ENCODE results near the gene ETS1.

The ETS1 gene

GRCh38 chr11:128468111-128468510 is 119.2 kb downstream of the ETS1 start:
- H3K4me1 ChIP-seq (ENCODE audit: low read depth, poor library complexity, severe bottlenecking) = peaks cover 73% of the 10 kb centered on the region
- H3K27ac ChIP-seq = peak overlapping the region; percentile 81
- H3K79me2 ChIP-seq (ENCODE audit: insufficient read depth, low read depth) = peaks cover 28% of the 10 kb centered on the region; the same call in 1 of the 2 replicates
- H3K36me3 ChIP-seq (ENCODE audit: insufficient read depth) = peaks cover 3% of the 10 kb centered on the region; the same call in 1 of the 2 replicates
- no peak overlapping the region for H3K4me3 ChIP-seq (IDR thresholded peaks at IDR 0.05; ENCODE audit: insufficient read depth, low read depth, low read length)
- no peak overlapping the region for H2AFZ ChIP-seq (ENCODE audit: low read depth)
- no peaks in the 10 kb centered on the region for H3K27me3 ChIP-seq (ENCODE audit: insufficient read depth, low read depth)
- no peak for TF ChIP-seq CTCF (conservative IDR thresholded peaks at IDR 0.05; ENCODE audit: low read depth, low read length)
- no peaks in the 10 kb centered on the region for H4K20me1 ChIP-seq (ENCODE audit: insufficient read depth)
- peak overlapping the region; percentile 14; the same call in 1 of the 2 replicates for H3K9ac ChIP-seq
- H3K4me2 ChIP-seq = peak overlapping the region; percentile 93

GRCh38 chr11:128467610-128468041 is 119.7 kb downstream of the ETS1 start:
- no peak overlapping the region for H2AFZ ChIP-seq (ENCODE audit: low read depth)
- H3K36me3 ChIP-seq (ENCODE audit: insufficient read depth) = peaks cover 6% of the 10 kb centered on the region; the same call in 1 of the 2 replicates
- H3K4me2 ChIP-seq = peak overlapping the region; percentile 93
- no peak for TF ChIP-seq CTCF (conservative IDR thresholded peaks at IDR 0.05; ENCODE audit: low read depth, low read length)
- H3K27ac ChIP-seq = peak overlapping the region; percentile 81; the same call in 1 of the 2 replicates
- peaks cover 68% of the 10 kb centered on the region for H3K4me1 ChIP-seq (ENCODE audit: low read depth, poor library complexity, severe bottlenecking)
- no peaks in the 10 kb centered on the region for H3K27me3 ChIP-seq (ENCODE audit: insufficient read depth, low read depth)
- H3K4me3 ChIP-seq (IDR thresholded peaks at IDR 0.05; ENCODE audit: insufficient read depth, low read depth, low read length) = no peak overlapping the region
- peaks cover 28% of the 10 kb centered on the region; the same call in 1 of the 2 replicates for H3K79me2 ChIP-seq (ENCODE audit: insufficient read depth, low read depth)
- H4K20me1 ChIP-seq (ENCODE audit: insufficient read depth) = no peaks in the 10 kb centered on the region
- no peak overlapping the region; the same call in 1 of the 2 replicates for H3K9ac ChIP-seq

- Histone ChIP-seq H3K79me2 (ENCODE audit: insufficient read depth, low read depth) (peaks cover 26% of the 10 kb centered on the region; the same call in 1 of the 2 replicates), H3K4me1 (ENCODE audit: low read depth, poor library complexity, severe bottlenecking) (peaks cover 62% of the 10 kb centered on the region), H3K4me2 (peak overlapping the region; percentile 93; the same call in 1 of the 2 replicates)
These were observed 120.3 kb downstream of the ETS1 start for GRCh38 chr11:128467041-128467440.

GRCh38 chr11:128465946-128466705 is 121.2 kb downstream of the ETS1 start:
- H3K4me1 ChIP-seq (ENCODE audit: low read depth, poor library complexity, severe bottlenecking) = peaks cover 53% of the 10 kb centered on the region
- H2AFZ ChIP-seq (ENCODE audit: low read depth) = no peak overlapping the region
- TF ChIP-seq CTCF (conservative IDR thresholded peaks at IDR 0.05; ENCODE audit: low read depth, low read length) = no peak
- no peak overlapping the region for H3K27ac ChIP-seq
- H4K20me1 ChIP-seq (ENCODE audit: insufficient read depth) = no peaks in the 10 kb centered on the region
- peaks cover 24% of the 10 kb centered on the region; the same call in 1 of the 2 replicates for H3K79me2 ChIP-seq (ENCODE audit: insufficient read depth, low read depth)
- peaks cover 7% of the 10 kb centered on the region; the same call in 1 of the 2 replicates for H3K36me3 ChIP-seq (ENCODE audit: insufficient read depth)
- H3K9ac ChIP-seq = no peak overlapping the region
- no peaks in the 10 kb centered on the region for H3K27me3 ChIP-seq (ENCODE audit: insufficient read depth, low read depth)
- H3K4me3 ChIP-seq (IDR thresholded peaks at IDR 0.05; ENCODE audit: insufficient read depth, low read depth, low read length) = no peak overlapping the region
- no peak overlapping the region for H3K4me2 ChIP-seq

More at GRCh38 chr11:128467041-128467440, 120.3 kb downstream of the ETS1 start:
- no peak overlapping the region for H3K27ac ChIP-seq
- H2AFZ ChIP-seq (ENCODE audit: low read depth) = no peak overlapping the region
- no peak overlapping the region for H3K4me3 ChIP-seq (IDR thresholded peaks at IDR 0.05; ENCODE audit: insufficient read depth, low read depth, low read length)
- no peak overlapping the region for H3K9ac ChIP-seq
- no peak for TF ChIP-seq CTCF (conservative IDR thresholded peaks at IDR 0.05; ENCODE audit: low read depth, low read length)
- H4K20me1 ChIP-seq (ENCODE audit: insufficient read depth) = no peaks in the 10 kb centered on the region
- no peaks in the 10 kb centered on the region for H3K27me3 ChIP-seq (ENCODE audit: insufficient read depth, low read depth)
- H3K36me3 ChIP-seq (ENCODE audit: insufficient read depth) = peaks cover 7% of the 10 kb centered on the region; the same call in 1 of the 2 replicates
